Measurements from ENCODE around the gene NPHS1.
"Not testable (repeated sequence)": the region's sequence is repeated elsewhere in the genome, so short reads cannot be mapped to it uniquely, and the experiment has no call there.

The NPHS1 gene

DNA sequence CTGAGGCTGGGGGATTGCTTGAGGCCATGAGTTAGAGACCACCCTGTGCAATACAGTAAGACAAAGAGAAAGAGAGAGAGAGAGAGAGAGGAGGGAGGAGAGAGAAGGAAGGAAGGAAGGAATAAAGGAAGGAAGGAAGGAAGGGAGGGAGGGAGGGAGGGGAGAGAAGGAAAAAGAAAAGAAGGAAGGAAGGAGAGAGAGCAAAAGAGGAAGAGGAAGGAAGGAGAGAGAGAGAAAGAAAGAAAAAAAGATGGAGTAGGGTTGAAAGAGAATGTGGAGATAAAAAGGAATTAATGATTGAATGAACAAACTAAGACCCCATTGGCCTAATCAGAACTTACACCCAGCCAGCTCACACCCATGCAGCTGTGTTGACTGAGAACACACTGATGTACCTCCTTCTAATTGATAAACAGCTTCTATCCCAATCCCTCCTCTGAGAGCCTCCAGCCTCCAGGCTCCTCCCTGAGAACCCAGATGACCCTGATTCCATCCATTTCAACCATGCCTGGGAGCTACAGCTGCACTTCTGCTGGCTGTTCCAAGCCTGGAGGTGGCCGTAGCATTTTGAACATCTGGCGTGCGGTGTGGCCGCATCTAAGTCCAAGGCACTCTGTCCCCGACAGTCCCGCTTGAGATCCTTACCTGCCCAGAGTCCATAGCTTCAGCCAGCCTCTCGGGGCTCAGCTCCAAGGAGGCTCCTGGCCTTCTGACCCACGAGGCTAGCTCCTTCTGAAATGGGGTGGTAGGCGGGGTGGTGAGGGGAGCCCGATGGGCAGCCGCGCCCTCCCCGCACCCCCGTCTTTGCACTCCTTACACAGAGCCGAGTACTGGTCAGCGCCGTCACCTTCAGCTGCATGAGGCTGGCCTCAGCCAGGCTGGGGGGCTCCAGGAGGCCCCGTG is 40.7 kb downstream of the NPHS1 start:
- no peak for DNase-seq

DNA sequence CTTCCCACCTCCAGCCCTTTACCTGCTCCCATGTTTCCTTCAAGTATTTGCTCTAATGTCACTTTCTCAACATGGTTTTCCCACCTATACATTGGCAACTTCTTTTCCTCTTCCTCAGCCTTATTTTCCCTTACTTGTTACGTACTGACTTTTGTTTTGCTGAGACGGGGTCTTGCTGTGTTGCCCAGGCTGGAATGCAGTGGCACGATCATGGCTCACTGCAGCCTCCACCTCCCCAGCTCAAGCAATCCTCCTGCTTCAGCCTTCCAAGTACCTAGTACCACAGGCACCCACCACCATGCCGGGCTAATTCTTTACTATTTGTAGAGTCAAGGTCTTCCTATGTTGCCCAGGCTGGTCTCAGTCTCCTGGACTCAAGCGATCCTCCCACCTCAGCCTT is 44.7 kb downstream of the NPHS1 start:
- DNase-seq: no peak

DNA sequence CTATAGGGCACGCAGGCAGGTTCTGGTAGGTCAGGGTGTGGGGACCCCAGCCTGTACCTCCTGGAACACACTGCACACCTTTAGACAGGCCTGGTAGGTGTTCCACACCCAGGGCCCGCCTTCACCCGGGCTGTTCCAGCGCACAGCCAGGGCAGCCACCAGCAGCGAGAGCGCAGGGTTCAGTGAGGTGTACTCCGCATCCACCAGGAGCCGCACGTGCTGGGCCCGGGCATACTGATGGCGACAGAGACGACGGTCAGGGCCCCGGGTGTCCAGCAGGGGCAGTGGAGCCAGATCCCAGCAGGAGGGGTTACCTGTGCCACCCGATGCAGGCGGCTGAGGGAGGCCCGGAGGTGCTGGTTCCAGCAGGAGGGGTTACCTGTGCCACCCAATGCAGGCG is 45.7 kb downstream of the NPHS1 start:
- no peak for DNase-seq

DNA sequence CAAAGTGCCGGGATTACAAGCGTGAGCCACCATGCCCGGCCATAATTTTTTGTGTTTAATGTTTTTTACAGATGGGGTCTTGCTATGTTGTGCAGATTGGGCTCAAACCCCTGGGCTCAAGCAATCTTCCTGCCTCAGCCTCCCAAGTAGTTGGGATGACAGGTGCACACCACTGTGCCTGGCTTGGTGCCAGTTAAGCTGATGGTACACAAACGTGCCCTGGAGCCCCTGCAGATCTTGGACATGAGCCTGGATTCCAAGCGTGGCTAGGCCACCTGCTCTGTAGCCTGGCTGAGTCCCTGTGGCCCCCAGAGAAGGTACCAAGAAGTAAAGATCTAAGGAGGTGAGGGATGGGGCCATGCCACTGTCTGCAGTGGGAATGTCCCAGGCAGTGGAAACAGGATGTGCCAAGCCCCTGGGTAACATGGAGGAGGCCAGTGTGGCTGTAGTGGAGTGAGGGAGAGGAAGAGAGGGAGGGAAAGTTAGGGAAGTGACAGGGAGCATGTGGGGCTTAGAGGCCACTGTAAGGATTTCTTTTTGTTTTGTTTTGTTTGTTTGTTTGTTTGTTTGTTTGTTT is 46.7 kb downstream of the NPHS1 start:
- no peak for DNase-seq

DNA sequence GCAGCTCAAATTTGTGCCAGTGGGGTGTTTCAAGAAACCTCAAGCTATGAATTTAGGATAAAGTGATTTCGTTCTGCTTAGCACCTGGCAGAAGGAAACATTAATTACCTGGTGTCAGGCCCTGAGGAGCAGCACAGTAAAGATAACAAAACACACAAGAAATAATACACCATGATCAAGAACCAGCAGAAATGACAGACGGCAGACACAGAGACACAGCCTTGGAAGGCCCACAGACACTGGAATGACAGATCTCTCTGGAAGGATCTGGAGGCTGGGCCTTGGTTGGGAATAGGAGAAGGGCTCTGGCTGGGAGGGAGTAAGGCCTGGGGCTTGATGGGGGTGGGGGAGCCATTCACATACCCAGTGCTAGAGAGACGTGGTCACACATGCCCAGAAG is 50.5 kb downstream of the NPHS1 start:
- no peak for DNase-seq

DNA sequence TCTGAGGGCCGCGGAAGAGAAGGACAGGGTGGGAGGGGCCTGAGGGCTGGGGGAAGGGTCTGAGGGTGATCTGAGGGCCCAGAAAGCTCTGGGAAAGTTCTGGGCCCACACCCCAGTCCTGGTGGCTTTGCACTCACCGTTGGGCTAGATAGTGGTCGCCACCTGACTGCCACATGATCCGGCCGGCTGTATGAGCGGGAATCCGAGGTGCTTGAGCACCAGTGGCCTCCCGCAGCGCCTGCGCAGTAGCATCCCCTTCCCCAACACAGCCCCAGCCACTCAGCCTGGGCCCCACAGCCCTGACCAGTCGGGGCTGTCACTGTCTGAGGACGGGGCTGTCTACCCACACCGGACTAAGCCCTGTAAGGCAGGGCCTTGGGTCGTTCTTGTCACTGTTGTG is 54.6 kb downstream of the NPHS1 start:
- no peak for DNase-seq

DNA sequence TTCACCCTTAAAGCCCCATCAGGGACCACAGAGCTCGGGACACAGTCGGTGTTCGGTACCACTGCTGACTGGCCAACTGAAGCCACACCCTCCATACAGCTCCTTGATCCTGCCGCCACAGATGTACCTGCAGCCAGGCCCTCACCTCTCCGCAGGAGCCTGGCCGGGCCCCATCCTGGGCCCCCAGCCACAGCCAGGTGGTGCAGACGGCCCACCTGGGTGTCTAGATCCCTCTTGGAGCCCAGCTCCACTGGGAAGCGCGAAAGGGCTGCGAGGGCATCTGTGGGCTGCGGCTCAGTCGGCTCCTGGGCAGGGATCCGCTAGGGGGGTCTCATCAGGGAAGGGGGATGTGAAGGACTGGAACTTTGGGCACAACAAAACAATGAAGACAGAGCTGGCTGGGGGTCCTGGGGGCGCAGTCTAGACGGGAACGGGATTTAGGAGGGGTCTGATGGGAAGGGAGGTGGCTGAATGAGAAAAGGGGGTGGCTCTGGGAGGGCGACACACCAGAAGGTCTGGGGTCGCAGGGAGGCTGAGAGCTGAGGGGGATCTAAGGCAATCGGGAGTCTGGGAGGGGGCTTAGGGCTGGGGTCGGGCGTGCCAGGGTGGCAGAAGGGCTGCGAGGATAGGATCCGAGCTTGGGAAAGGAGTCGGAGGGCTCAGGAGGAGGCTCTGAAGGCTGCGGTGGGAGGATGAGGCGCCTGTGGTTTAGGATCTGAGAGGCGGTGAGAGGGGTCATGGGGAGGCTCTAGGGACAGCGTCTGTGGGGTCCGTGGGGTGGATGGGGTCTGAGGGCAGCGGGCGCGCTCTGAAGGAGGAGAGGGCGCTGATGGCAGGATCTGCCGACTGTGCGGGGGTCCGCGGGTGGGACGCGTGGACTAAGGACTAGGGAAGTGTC is 55.4 kb downstream of the NPHS1 start:
- no peak for DNase-seq

DNA sequence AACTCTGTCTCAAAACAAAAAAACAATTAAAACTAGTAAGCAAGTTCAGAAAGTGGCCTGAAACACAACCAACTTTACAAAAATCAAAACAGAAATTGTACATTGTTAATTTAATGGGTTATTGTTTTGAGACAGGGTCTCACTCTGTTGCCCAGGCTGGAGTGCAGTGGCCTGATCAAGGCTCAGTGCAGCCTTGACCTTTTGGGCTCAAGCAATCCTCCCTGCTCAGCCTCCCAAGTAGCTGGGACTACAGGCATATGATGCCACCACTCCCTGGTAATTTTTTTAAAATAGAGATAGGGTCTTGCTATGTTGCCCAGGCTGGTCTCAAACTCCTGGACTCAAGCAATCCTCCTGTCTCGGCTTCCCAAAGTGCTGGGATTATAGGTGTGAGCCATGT is 56.7 kb downstream of the NPHS1 start:
- DNase-seq: not testable (repeated sequence)

DNA sequence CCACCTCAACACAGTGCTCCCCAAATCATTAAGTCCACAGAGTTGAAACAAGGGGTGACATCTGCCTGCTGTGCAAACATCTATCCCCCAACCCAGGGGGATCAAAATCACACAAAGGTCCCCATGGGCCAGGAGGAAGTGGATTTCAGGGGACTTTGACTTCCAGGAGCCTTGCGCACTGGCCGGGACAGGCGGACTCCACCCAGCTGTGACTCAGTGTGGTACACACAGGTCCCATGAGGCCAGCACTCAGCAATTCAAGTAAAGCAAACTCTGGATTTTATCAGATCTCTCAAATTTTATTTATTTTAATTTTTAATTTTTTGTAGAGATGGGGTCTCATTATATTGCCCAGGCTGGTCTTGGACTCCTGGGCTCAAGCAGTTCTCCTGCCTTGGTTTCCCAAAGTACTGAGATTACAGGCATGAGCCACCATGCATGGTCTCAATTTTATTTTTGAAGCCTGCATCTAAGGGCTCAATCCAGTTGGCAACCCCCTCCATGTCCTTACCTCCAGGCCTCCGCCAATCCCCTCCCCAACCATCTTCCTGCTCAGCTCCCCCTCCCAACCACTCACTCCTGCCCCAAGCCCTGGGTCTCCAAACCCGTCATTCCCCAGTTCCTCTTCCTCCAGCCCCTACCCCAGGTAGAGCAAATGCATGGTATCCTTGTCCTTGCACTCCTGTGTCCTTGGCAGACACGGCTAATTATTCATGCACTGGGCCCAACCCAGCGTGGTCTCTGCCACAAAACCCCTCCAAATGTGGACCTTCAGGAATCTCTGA is 58.7 kb downstream of the NPHS1 start:
- no peak for DNase-seq

DNA sequence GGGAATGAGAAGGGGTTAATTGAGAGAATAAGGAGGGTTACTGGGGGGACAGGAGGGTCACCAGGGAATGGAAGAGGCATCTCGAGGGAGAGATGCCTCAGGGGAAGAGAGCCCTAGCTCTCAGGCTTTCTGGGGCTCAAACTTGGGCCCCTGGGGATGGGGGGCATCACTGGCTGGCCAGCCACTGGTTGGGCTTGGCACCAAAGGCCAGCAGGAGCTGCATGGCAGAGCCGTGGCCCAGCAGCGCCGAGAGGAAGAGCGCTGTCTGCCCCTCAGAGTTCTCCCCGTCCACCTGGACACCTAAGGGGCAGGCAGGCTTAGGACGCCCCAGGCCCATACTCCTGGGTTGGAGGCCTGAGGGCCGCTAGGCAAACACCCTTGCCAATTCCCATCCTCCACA is 59.4 kb downstream of the NPHS1 start:
- DNase-seq: no peak

DNA sequence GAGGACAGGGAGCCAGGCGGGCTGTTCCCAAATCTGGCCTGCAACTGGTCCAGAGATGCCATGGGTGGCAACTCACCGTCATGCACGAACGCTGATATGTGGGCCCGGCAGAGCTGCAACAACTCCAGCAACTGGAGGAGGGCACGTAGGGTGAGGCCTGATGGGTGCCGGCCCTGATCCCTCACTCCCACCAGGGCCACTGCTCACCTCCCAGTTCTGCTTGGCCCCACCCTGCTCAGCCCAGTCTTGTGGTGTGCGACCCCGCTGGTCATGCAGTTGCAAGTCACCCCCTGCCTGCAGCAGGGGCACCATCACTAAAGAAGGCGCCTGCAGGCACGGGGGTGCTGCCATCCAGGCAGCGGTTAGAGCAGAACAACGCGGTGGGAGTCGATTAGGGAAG is 60.0 kb downstream of the NPHS1 start:
- DNase-seq: no peak

DNA sequence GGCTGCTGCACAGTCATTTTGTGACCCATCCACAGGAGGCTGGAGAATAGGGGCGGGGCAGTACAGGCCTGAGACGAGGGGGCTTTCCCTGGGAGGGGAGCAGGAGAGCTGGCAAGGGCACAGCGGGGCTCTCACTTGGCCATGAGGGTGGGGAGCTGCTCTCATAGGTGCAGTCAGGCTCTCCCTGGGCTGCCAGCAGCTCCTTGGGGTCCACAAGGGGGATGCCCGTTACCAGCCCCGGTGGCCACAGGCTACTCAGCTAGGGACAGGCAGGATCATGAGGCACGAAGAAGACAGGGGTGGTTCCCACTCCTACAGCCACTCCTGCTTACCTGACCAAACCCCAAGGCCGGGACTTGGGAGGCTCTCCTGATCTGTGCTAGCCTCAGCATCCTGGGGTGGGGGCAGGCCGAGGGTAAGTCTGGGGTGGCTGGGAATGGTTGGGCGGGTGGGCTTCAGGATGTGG is 60.5 kb downstream of the NPHS1 start:
- no peak for DNase-seq

DNA sequence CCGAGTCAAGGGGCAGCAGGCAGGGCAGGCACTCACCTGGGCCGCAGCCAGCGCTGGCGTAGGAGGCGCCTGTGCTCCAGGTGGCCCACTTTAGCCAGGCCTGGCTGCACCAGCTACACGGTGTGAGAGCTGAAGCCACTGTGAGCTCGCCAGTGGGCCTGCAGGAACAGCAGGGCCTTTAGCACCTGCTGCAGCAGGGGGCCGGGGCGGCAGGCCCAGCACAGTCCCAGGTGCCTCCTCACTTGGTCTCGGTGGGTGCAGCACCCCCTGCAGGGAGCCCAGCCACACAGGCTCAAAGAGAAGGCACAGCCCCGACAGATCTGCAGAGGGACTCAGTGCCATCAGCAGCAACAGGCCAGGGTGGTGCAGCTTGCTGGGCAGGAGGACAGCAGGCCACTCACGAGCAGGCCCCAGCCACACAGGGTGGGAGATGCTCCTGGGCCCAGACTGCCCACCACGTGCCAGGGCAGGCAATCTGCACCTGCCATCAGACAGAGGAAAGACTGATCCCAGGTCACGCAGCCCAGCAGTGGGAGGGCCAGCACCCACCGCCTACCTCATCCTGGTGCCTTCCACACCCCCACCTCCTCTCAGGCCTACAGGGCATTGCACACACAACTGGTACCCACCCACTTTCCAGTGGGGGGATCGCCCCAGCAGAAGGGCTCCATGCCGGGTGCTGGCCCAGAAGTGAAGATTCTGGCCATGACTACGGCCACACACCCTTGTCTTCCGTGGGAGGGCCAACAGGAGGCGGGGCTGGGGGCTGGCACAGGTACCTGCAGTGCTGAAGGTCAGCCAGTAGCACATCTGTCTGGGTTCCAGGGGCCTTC is 61.1 kb downstream of the NPHS1 start:
- DNase-seq: no peak

DNA sequence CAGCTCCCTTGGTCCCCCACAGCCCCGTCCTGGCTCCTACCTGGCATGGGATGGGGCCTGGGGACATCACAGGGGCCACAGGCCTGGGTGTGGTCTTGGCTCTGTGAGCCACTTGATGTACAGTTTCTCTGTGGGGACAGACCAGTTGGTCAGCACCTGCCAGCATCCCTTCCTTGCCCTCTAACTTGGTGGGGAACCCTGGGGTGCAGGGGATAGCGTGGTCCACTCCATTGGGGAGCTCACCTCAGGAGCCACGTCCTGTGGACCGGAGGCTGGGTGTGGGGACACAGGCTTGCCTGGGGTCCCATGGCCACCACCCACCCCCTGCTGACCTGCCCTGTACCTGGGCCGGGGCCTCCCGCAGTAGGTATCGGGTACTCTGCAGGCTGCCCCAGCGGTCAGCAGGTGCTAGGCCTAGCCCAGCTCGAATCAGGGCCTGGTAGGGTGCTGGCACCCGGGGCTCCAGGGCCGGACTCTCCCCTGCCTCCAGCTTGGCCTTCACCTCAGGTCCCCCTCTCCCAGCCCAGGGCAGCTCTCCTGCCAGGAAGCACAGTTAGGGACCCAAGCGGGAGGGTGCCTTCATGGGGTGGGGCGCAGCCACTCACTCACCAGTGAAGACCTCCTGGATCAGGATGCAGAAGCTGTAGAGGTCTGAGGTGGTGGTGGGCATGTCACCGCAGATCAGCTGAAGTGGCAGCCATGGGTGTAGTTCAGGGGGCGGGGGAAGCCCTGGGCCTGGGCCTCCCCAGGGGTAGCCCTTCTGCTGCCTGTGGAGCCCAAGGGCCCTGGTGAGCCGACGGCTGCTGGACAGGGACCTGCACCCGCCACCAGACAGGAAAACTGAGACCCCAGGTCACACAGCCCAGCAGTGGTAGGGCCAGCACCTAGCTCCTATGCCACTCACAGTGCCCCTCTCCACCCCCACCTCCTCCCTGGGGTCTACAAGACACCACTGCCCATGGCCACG is 62.0 kb downstream of the NPHS1 start:
- no peak for DNase-seq

DNA sequence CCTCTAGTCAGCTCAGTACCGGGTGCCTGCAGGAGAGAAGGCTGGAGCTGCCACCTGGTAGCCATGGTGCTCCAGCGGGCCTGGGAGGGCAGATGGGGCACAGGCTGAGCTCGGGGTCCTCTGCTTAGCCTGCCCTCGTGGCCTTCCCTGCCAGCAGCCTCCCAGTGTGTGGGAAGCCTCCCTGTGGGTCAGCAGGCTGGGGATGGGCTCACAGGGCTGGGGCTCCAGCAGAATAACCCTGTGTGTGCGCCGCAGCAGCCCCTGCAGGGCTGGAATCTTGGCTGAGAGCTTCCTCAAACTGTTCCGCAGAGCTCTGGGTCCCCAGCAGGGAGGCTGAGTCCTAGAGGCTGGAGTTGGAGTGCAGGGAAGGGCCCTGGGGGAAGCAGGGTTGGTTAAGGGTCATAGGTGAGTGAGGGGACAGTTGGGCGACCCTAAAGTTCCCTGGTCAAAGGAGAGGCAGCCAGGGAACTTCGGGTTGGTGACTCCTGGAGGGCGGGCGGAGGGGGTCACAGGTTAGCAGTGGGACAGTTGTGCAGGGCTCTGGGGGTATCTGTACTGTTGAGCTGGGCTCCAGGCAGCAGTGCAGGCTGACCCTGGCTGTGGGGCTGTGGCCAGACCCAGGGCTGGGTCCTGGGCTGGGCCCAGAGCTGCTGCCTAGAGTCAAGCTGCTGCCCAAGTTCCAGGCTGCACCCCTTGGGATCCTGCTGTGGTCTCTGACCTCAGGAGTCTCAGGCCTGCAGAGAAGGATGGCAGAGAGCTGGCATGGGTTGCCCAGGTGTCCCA is 62.9 kb downstream of the NPHS1 start:
- DNase-seq: no peak

DNA sequence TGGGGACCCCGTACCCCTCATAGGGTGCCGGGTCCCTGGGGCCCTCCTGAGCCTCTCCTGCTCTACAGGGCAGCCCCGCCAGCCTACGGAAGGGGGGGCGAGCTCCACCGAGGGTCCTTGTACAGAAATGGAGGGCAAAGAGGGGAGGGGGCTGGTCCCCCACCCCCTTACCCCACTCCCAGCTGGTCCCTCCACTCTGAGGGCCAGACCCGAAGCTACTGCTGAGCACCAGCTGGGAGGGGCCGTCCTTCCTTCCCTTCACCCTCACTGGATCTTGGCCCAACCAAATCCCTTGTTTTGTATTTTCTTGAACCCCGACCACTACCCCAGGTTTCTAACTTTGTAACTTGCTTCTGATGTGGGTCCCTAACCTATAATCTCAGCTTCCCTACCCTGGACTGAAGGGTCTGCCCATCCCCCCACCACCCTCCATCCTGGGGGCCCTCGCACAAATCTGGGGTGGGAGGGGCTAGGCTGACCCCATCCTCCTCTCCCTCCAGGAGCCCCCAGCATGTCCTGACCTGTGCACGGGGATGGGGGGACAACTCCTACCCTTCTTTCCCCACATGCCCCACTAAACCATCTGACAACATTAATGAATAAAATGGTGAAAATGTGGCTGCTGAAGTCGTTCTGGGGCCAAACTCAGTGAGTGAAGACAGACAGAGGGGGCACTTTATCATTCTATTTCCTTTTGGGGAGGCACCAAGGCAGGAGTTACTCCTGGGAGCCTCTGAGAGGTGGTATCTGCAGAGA is 63.9 kb downstream of the NPHS1 start:
- DNase-seq: no peak

DNA sequence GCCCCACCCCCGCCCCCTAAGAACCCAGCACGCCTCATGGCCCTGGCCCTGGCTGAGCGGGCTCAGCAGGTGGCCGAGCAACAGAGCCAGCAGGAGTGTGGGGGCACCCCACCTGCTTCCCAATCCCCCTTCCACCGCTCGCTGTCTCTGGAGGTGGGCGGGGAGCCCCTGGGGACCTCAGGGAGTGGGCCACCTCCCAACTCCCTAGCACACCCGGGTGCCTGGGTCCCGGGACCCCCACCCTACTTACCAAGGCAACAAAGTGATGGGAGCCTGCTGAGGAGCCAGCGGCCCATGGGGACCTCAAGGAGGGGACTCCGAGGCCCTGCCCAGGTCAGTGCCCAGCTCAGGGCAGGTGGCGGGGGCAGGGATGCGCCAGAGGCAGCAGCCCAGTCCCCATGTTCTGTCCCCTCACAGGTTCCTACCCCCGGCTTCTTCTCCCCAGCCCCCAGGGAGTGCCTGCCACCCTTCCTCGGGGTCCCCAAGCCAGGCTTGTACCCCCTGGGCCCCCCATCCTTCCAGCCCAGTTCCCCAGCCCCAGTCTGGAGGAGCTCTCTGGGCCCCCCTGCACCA is 65.0 kb downstream of the NPHS1 start:
- no peak for DNase-seq
